GM21619 (cell line): ENCODE measurements around the gene LIN7C.

Experiments used
- ATAC-seq: cut with Tn5 transposase; IDR thresholded peaks from one replicate; pipeline ENCODE4 v1.9.1; 2021; ENCODE audit not compliant: unreplicated experiment

LIN7C gene

GRCh38 chr11:27471589-27472397 is 34.8 kb downstream of the LIN7C start:
- ATAC-seq, result peak; percentile 41

- ATAC-seq, result no peak
These were observed 35.6 kb downstream of the LIN7C start for GRCh38 chr11:27470826-27471588.

DNA sequence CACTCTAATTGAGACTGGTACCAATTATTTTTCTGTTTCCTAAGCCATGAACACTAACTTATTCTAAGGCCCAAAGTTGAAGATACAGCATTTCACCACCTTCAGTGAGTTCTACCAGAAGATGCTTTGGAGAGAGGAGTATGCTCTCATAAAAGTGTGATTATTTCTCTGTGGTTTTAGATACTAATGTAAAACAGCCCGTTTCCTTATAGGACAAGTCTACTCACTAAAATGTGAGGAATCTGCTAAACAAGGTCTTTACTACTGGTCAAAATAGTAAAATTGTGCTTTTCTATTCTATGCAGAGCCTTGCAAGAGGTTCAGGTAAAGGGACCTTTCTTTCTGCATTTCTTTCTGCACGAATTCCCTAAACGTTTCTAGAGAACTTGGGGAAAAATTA is 36.4 kb downstream of the LIN7C start:
- no peak for ATAC-seq

DNA sequence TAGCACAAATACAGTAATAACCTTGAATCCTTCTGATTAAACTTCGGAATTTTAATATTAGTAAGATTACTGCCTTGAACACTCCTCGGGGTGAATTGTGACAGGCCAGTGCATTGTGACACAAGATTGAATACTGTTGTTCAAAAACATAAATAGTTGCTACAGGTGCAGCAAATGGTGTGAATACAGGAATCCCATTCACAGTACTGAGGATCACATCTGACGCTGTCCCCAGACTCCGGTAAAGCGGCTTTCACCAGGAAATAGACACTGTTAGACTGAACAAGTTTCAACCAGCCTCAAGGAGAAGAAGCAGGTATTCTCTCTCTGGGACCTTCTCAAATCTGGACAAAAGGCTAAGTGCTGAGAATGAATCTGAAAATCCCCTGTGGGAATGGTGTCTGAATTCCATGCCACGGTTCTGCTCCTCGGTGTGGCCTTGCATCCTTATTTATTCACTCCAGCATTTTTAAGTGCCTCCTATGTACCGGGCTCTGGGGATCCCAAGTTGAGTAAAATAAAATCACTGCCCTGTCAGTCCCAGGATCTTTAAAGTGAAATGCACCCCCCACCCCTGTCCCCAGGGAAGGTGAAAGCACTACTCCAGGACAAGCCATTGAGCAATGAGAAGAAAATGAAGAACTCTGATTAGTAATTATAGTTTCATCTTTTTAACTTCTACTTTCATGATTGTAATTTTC is 37.4 kb downstream of the LIN7C start:
- no peak for ATAC-seq

- no peak for ATAC-seq
These were observed 38.2 kb downstream of the LIN7C start for GRCh38 chr11:27468209-27468994.

DNA sequence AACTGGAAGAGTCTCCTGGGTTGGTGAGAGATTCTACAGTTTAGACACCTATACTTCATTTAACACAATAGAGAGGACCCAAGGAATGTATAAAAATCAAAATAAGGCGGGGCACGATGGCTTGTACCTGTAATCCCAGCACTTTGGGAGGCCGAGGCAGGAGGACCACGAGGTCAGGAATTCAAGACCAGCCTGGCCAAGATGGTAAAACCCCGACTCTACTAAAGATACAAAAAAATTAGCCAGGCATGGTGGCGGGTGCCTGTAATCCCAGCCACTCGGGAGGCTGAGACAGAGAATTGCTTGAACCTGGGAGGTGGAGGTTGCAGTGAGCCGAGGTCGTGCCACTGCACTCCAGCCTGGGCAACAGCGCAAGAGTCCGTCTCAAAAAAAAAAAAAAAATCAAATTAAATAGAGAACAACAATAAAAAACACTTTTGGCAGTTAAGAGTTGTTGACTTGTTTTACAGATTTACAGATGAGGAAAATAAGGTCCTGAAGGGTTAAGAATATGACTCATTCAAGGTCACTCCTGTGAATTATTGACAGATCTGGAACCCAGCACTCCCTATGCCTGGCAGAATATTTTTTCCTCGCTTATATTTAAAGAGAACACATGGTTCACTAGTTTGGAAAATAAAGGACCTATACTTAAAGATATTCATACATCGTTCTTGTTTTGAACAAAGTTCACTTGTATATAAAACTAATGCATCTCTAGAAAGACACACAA is 39.2 kb downstream of the LIN7C start:
- ATAC-seq, result no peak

- no peak for ATAC-seq
These were observed 40.2 kb downstream of the LIN7C start for GRCh38 chr11:27466363-27466762.

DNA sequence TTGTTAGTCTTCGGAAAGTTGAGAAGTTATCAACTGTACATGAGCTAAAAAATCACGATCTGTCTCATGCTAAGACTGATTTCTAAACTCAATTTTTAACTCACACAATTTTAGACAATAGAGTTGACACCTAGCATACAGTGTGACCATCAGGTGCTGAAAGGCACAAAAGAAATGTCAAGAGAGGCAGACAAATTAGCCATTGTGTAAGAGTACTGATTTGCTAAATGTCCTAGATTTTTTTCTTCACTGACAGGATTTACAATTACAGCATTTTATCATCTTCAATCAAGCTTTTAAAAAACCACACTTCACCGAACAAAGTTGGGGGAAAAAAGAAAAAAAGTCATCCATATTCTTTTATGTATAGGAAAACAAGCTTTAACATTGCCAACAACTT is 40.9 kb downstream of the LIN7C start:
- ATAC-seq, result no peak

DNA sequence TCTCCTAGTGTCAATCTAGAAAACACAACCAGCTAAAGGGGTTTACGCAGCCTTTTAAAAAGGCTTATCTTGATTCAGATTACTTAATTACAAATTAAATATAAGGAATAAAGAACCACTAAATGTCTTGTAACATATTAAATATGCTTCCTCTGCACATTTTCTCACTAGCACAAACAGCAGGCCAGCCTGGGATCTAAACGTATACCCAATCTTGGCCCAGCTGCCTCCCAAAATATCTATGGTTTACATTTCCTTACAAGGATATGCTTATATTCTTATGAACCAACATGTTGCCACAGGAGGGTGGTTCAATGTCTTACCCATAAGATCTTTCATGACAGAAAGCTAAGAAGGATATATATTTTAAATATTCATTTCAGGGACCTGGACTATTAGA is 41.7 kb downstream of the LIN7C start:
- no peak for ATAC-seq

- ATAC-seq, result no peak
These were observed 42.3 kb downstream of the LIN7C start for GRCh38 chr11:27464289-27464696.

DNA sequence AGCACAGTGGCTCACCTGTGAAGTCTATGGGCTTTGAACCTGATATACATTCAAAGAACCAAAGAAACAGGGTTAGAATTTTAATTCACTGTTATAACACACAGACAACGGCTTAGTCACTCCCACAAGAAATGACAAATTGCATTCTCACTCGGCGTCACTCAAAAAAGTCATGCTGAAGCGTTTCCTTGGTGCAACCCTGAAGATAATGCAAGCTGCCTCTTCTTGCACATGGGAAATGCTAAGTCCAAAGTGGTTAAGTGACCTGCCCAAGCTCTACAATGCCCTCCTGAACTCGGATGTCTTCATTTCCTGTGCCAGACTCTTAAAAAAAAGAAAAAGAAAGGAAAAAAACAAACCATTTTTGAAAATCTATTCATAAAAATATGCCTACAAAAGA is 44.0 kb downstream of the LIN7C start:
- ATAC-seq, result no peak

GRCh38 chr11:27460158-27460978 is 46.2 kb downstream of the LIN7C start:
- no peak for ATAC-seq

DNA sequence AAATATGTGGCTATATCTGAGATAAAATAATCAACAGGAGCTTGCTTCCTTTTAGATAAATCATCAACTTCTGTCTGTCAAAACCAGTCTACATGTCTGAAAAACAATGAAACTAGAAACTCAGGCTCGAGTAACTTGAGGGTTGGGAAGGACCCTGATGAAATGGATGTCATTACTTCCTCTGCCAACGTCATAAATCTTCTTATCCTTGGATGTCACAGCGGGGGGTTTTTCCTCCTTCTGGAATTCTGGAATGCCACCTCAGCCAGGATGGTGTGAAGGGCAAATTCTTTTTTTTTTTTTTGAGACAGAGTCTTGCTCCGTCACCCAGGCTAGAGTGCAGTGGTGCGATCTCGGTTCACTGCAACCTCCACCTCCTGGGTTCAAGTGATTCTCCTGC is 47.4 kb downstream of the LIN7C start:
- no peak for ATAC-seq

GRCh38 chr11:27458182-27458581 is 48.4 kb downstream of the LIN7C start:
- ATAC-seq, result no peak

DNA sequence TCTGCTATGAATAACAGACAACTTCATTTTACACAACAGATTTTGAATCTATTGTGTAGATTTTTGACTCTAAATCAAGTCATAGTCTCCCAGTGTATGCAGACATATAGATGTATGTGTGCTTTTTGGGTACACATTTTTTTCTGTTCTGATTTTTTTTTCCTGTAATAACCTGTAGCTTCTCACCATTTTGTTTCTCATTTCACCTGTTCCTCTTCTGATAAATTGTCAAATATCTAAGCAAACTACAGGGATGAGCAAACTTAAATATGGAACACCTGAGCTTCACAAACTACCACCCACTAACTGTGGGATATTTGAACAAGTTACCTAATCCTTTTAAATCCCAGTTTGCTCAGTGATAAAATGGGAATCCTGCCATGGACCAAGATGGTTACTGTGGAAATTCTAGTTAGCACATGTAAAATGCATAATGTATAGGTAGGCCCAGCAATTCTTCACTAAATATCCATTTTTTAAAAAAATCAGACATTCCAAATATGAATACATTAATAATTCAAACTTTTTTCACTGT is 49.7 kb downstream of the LIN7C start:
- ATAC-seq, result no peak

DNA sequence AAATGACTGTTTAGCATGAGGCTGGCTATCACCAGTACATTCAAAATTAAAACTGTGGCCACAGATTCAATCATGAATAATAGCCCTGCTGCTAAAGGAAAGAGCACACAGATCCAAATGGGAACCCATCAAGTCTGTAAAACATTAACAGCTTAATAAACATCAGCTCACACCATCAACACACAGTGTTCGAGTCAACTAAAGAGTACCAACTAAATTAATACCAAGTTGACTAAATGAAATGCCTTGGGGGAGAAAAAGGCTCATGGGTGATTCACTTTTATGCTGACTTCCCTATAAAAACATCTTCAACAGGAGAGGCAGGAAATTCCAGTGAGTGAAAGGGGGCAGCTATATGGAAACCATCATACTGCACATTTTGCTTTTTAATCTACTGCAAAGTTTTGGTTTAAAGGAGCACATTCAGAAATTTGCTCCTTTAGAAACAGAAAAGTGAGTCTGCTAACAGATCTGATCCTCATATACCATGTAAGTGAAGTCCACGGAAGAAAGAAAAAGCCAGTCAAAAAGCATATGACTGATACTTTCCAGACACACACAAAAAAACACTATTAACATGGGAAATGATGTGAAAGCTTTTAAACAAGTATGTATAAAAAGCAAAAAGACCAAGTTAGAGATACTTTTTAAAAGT is 50.3 kb downstream of the LIN7C start:
- no peak for ATAC-seq

- ATAC-seq, result no peak
These were observed 50.9 kb downstream of the LIN7C start for GRCh38 chr11:27455667-27456066.

- ATAC-seq, result no peak
These were observed 52.9 kb downstream of the LIN7C start for GRCh38 chr11:27453701-27454100.

DNA sequence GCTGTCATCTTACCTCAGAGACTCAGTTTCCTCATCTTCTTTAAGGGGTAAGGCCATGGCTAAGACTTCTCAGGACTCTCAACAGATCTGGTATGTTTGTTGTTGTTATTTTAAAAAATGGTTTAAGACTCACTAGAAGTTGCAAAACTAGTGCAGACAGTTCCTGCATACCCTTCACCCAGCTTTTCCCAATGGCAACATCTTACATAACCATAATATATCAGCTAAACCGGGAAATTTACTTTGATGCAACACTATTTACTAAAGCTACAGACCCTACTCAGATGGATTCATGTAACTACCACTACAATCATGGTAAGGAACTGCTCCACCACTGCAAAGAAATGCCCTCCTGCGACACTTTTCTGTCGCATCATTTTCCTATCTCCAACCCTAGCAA is 54.4 kb downstream of the LIN7C start:
- no peak for ATAC-seq
